ENCODE measurements around the gene JAKMIP2.

Gene JAKMIP2

GRCh38 chr5:147686421-147686820, 96.1 kb downstream of the JAKMIP2 start:
- POLR2A ChIA-PET = no interaction called here

GRCh38 chr5:147685993-147686392, 96.5 kb downstream of the JAKMIP2 start:
- ChIA-PET POLR2A (no interaction called here), CTCF (no interaction called here)
- H3K4me3 ChIP-seq (ENCODE audit: low read depth, low read length) = no peak overlapping the region
- H3K36me3 ChIP-seq (ENCODE audit: control insufficient read depth in 2 of 2, insufficient read depth in 1 of 2, low read length in 2 of 2) = no peaks in the 10 kb centered on the region
- H3K27ac ChIP-seq (ENCODE audit: extremely low read depth, low read depth, low read length) = no peak overlapping the region
- H3K4me1 ChIP-seq (ENCODE audit: control insufficient read depth, insufficient read depth, low read length) = peaks cover 6% of the 10 kb centered on the region; the same call in 1 of the 2 replicates
- H3K9me3 ChIP-seq (ENCODE audit: control insufficient read depth, insufficient read depth, low read depth, low read length) = no peaks in the 10 kb centered on the region
- TF ChIP-seq KLF8 (tag by site-specific recombination; IDR thresholded peaks at IDR 0.05) (no peak), ZBTB6 (tag by site-specific recombination; IDR thresholded peaks at IDR 0.05) (no peak), SP3 (tag by site-specific recombination; IDR thresholded peaks at IDR 0.05) (no peak), ZNF266 (tag by site-specific recombination; IDR thresholded peaks at IDR 0.05; ENCODE audit: low read depth) (no peak), ZFP3 (tag by site-specific recombination; IDR thresholded peaks at IDR 0.05; ENCODE audit: low read depth) (no peak), OVOL3 (tag by site-specific recombination; IDR thresholded peaks at IDR 0.05) (no peak), ZNF600 (tag by site-specific recombination; IDR thresholded peaks at IDR 0.05) (no peak)

More at GRCh38 chr5:147686421-147686820, 96.1 kb downstream of the JAKMIP2 start:
- CTCF ChIA-PET = no interaction called here
- TF ChIP-seq ZNF169 (tag by site-specific recombination; IDR thresholded peaks at IDR 0.05) = no peak
- TF ChIP-seq ZNF488 (tag by site-specific recombination; IDR thresholded peaks at IDR 0.05) = no peak
- no peak for TF ChIP-seq GFI1B (tag by site-specific recombination; IDR thresholded peaks at IDR 0.05)
- no peak for TF ChIP-seq ZFP41 (tag by site-specific recombination; IDR thresholded peaks at IDR 0.05; ENCODE audit: borderline replicate concordance)
- no peak for TF ChIP-seq ZIC2 (tag by site-specific recombination; IDR thresholded peaks at IDR 0.05)
- TF ChIP-seq ZNF639 (tag by site-specific recombination; IDR thresholded peaks at IDR 0.05) = no peak
- TF ChIP-seq ZNF677 (tag by site-specific recombination; IDR thresholded peaks at IDR 0.05) = no peak
- no peak for TF ChIP-seq ZNF24 (tag by site-specific recombination; IDR thresholded peaks at IDR 0.05)
- TF ChIP-seq MZF1 (tag by site-specific recombination; IDR thresholded peaks at IDR 0.05; ENCODE audit: borderline replicate concordance) = no peak
- no peak for TF ChIP-seq KLF9 (tag by site-specific recombination; IDR thresholded peaks at IDR 0.05; ENCODE audit: low read depth)
- Histone ChIP-seq H3K9me3 (ENCODE audit: control insufficient read depth, insufficient read depth, low read depth, low read length) (no peaks in the 10 kb centered on the region), H3K36me3 (ENCODE audit: control insufficient read depth in 2 of 2, insufficient read depth in 1 of 2, low read length in 2 of 2) (no peaks in the 10 kb centered on the region), H3K4me3 (ENCODE audit: low read depth, low read length) (no peak overlapping the region), H3K4me1 (ENCODE audit: control insufficient read depth, insufficient read depth, low read length) (peaks cover 6% of the 10 kb centered on the region; the same call in 1 of the 2 replicates), H3K27ac (ENCODE audit: extremely low read depth, low read depth, low read length) (no peak overlapping the region)

GRCh38 chr5:147675168-147675567, 107.4 kb downstream of the JAKMIP2 start:
- peaks cover 0 to 9% of the 10 kb centered on the region in 2 experiments; a peak in 1 of 3 replicates for H3K36me3 ChIP-seq (ENCODE audit: control insufficient read depth in 2 of 2, insufficient read depth in 1 of 2, low read length in 2 of 2)
- H3K27ac ChIP-seq (ENCODE audit: extremely low read depth, low read depth, low read length) = no peak overlapping the region
- POLR2A ChIA-PET = no interaction called here
- H3K4me1 ChIP-seq (ENCODE audit: control insufficient read depth, insufficient read depth, low read length) = no peaks in the 10 kb centered on the region
- H3K4me3 ChIP-seq (ENCODE audit: low read depth, low read length) = no peak overlapping the region
- CTCF ChIA-PET = interaction anchor here (1.3 kb wide), 1 partner anchor 47 kb away, joined by 3 read pairs; no protein-coding TSS in a partner anchor
- no peaks in the 10 kb centered on the region for H3K9me3 ChIP-seq (ENCODE audit: control insufficient read depth, insufficient read depth, low read depth, low read length)
- TF ChIP-seq ELK4 (IDR thresholded peaks at IDR 0.05; ENCODE audit: borderline replicate concordance, low read depth, low read length) (no peak), ZNF132 (tag by site-specific recombination; IDR thresholded peaks at IDR 0.05; ENCODE audit: borderline replicate concordance) (no peak), MEIS1 (CRISPR knock-in tag; IDR thresholded peaks at IDR 0.05; ENCODE audit: borderline replicate concordance) (no peak), ZBTB49 (tag by site-specific recombination; IDR thresholded peaks at IDR 0.05; ENCODE audit: low read depth) (no peak), WT1 (tag by site-specific recombination; IDR thresholded peaks at IDR 0.05) (no peak), ZNF148 (tag by site-specific recombination; IDR thresholded peaks at IDR 0.05; ENCODE audit: borderline replicate concordance) (no peak)
